Measurements from ENCODE around the gene MINDY1. TPM values are rescaled to one million over a fixed set of nuclear protein-coding genes. Genes with fewer than 3 reads are reported as not detected.

MINDY1 gene
- polyA plus RNA-seq, 1 donor from 2014 or later = 16.1 TPM

DNA sequence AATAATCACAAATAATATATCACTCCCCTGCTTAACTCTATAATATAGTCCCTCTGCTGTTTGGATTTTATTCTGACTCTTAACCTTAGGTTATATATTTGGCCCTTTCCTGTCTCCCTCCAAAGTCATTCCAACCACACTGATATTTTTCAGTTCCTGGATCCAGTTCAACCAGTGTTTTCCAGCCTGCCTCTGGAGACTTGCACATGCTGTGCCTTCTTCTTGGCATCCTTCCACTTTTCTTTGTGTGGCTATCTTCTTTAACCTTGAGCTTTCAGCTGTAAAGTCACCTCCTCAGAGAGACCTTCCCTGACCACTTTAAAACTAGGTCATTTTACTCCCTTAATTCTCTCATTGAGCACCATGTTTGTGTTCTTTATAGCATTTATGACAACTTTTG is 51.4 kb downstream of the MINDY1 start:
- Histone ChIP-seq H3K79me2 (replicated peaks; ENCODE audit: insufficient read depth, low read length) (no peaks in the 10 kb centered on the region), H3K4me2 (ENCODE audit: low read length) (no peak overlapping the region), H3K9me3 (ENCODE audit: low read length) (no peaks in the 10 kb centered on the region), H3F3A (ENCODE audit: insufficient read depth, low read length, poor library complexity, severe bottlenecking) (no peaks in the 10 kb centered on the region), H3K4me3 (ENCODE audit: low read length) (no peak overlapping the region), H3K36me3 (ENCODE audit: insufficient read depth, low read length) (peaks cover 10% of the 10 kb centered on the region), H3K9ac (ENCODE audit: low read length) (no peak overlapping the region), H3K9me2 (ENCODE audit: insufficient read depth, low read length) (no peaks in the 10 kb centered on the region), H2AFZ (ENCODE audit: low read depth, low read length) (no peak overlapping the region), H3K27ac (ENCODE audit: low read length) (no peak overlapping the region), H3K27me3 (ENCODE audit: insufficient read depth, low read depth, low read length) (no peaks in the 10 kb centered on the region), H4K20me1 (ENCODE audit: insufficient read depth) (no peaks in the 10 kb centered on the region)
- TF ChIP-seq TAF1 (IDR thresholded peaks at IDR 0.05; ENCODE audit: low read depth) (no peak), SMC3 (conservative IDR thresholded peaks at IDR 0.05; ENCODE audit: poor library complexity) (no peak), MXI1 (conservative IDR thresholded peaks at IDR 0.05; ENCODE audit: poor library complexity, severe bottlenecking) (no peak), EZH2 (IDR thresholded peaks at IDR 0.05; ENCODE audit: borderline replicate concordance, insufficient read depth, low read length, poor library complexity, severe bottlenecking) (no peak), EP300 (conservative IDR thresholded peaks at IDR 0.05; ENCODE audit: poor library complexity, severe bottlenecking) (no peak)
- TF ChIP-seq, protein P1, sequence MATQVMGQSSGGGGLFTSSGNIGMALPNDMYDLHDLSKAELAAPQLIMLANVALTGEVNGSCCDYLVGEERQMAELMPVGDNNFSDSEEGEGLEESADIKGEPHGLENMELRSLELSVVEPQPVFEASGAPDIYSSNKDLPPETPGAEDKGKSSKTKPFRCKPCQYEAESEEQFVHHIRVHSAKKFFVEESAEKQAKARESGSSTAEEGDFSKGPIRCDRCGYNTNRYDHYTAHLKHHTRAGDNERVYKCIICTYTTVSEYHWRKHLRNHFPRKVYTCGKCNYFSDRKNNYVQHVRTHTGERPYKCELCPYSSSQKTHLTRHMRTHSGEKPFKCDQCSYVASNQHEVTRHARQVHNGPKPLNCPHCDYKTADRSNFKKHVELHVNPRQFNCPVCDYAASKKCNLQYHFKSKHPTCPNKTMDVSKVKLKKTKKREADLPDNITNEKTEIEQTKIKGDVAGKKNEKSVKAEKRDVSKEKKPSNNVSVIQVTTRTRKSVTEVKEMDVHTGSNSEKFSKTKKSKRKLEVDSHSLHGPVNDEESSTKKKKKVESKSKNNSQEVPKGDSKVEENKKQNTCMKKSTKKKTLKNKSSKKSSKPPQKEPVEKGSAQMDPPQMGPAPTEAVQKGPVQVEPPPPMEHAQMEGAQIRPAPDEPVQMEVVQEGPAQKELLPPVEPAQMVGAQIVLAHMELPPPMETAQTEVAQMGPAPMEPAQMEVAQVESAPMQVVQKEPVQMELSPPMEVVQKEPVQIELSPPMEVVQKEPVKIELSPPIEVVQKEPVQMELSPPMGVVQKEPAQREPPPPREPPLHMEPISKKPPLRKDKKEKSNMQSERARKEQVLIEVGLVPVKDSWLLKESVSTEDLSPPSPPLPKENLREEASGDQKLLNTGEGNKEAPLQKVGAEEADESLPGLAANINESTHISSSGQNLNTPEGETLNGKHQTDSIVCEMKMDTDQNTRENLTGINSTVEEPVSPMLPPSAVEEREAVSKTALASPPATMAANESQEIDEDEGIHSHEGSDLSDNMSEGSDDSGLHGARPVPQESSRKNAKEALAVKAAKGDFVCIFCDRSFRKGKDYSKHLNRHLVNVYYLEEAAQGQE (IDR thresholded peaks at IDR 0.05; ENCODE audit: borderline replicate concordance) = no peak

DNA sequence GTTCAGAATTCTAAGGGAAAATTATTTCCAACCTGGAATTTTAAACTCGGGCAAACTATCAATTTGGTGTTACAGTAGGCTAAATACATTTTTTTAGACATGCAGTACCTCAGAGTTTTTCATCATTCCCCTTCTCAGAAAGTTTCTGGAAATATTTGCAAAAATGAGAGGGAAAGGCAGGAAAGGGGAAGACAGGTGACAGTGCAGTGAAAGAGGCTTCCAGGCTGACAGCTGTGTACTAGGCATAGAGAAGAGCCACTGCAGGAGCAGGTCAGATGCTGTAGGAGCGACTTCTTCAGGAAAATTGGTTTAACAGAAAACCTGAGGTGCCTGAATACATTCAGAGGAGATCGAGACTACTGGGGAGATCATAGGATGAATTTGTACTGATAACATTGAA is 52.0 kb downstream of the MINDY1 start:
- Histone ChIP-seq H3K36me3 (ENCODE audit: insufficient read depth, low read length) (peaks cover 10% of the 10 kb centered on the region), H3K9me3 (ENCODE audit: low read length) (no peaks in the 10 kb centered on the region), H3K9me2 (ENCODE audit: insufficient read depth, low read length) (no peaks in the 10 kb centered on the region), H2AFZ (ENCODE audit: low read depth, low read length) (no peak overlapping the region), H4K20me1 (ENCODE audit: insufficient read depth) (no peaks in the 10 kb centered on the region), H3K4me2 (ENCODE audit: low read length) (no peak overlapping the region), H3K27ac (ENCODE audit: low read length) (no peak overlapping the region), H3K4me3 (ENCODE audit: low read length) (no peak overlapping the region), H3K79me2 (replicated peaks; ENCODE audit: insufficient read depth, low read length) (no peaks in the 10 kb centered on the region), H3K27me3 (ENCODE audit: insufficient read depth, low read depth, low read length) (no peaks in the 10 kb centered on the region), H3F3A (ENCODE audit: insufficient read depth, low read length, poor library complexity, severe bottlenecking) (no peaks in the 10 kb centered on the region), H3K9ac (ENCODE audit: low read length) (no peak overlapping the region)
- TF ChIP-seq EZH2 (IDR thresholded peaks at IDR 0.05; ENCODE audit: borderline replicate concordance, insufficient read depth, low read length, poor library complexity, severe bottlenecking) (no peak), TAF1 (IDR thresholded peaks at IDR 0.05; ENCODE audit: low read depth) (no peak), RAD21 (conservative IDR thresholded peaks at IDR 0.05) (no peak)

Small RNA genes lying within 50 kb of the gene (small RNA-seq; reads per million reads assigned to genes)
- gene RNU6-884P = 0.03 to 12.2 (median 1.5) reads per million in 3 experiments

Other genes starting within 250 kb of the MINDY1 start
- gene CTSS, start 241.1 kb downstream of the MINDY1 start, polyA plus RNA-seq = 0.30 and 3.2 TPM in 2 replicates
- gene CTSK, start 198.6 kb downstream of the MINDY1 start, polyA plus RNA-seq = 8.0 and 9.3 TPM in 2 replicates
- 17.8 and 17.9 TPM in 2 replicates for gene ARNT, start 130.3 kb downstream of the MINDY1 start, polyA plus RNA-seq
- gene CTXND2, start 119.8 kb downstream of the MINDY1 start, polyA plus RNA-seq = not detected in 2 replicates
- 39.1 and 51.1 TPM in 2 replicates for gene SETDB1, start 80.5 kb downstream of the MINDY1 start, polyA plus RNA-seq
- gene CERS2, start 32.1 kb downstream of the MINDY1 start, polyA plus RNA-seq = 39.1 and 49.7 TPM in 2 replicates
- not detected in 2 replicates for gene ANXA9, start 24.6 kb downstream of the MINDY1 start, polyA plus RNA-seq
- 25.7 and 32.2 TPM in 2 replicates for gene PRUNE1, start 1.5 kb upstream of the MINDY1 start, polyA plus RNA-seq
- gene BNIPL, start 29.7 kb upstream of the MINDY1 start, polyA plus RNA-seq = 0.16 and 0.33 TPM in 2 replicates
- gene C1orf56, start 40.8 kb upstream of the MINDY1 start, polyA plus RNA-seq = 0.87 and 1.2 TPM in 2 replicates
- 102 and 107 TPM in 2 replicates for gene CDC42SE1, start 52.7 kb upstream of the MINDY1 start, polyA plus RNA-seq
- gene MLLT11, start 53.5 kb upstream of the MINDY1 start, polyA plus RNA-seq = 131 and 142 TPM in 2 replicates
- 3.0 and 4.1 TPM in 2 replicates for gene GABPB2, start 63.9 kb upstream of the MINDY1 start, polyA plus RNA-seq
- 32.5 and 39.3 TPM in 2 replicates for gene SEMA6C, start 139.7 kb upstream of the MINDY1 start, polyA plus RNA-seq
- not detected in 2 replicates for gene TNFAIP8L2, start 149.7 kb upstream of the MINDY1 start, polyA plus RNA-seq
- gene LYSMD1, start 159.0 kb upstream of the MINDY1 start, polyA plus RNA-seq = 13.3 and 16.0 TPM in 2 replicates
- gene SCNM1, start 159.2 kb upstream of the MINDY1 start, polyA plus RNA-seq = 91.1 and 106 TPM in 2 replicates
- not detected in 2 replicates for gene TMOD4, start 169.1 kb upstream of the MINDY1 start, polyA plus RNA-seq
- 232 and 275 TPM in 2 replicates for gene VPS72, start 183.3 kb upstream of the MINDY1 start, polyA plus RNA-seq
- 66.0 and 66.4 TPM in 2 replicates for gene PIP5K1A, start 191.7 kb upstream of the MINDY1 start, polyA plus RNA-seq
- gene PSMD4, start 247.8 kb upstream of the MINDY1 start, polyA plus RNA-seq = 341 and 364 TPM in 2 replicates